A549 treated with AZD2906 at 1 μM for 4 hours (cell line): ENCODE results near the gene IFNB1. TPM values are rescaled to one million over a fixed set of nuclear protein-coding genes. Genes with fewer than 3 reads are reported as not detected.

Experiments
- total RNA-seq: library from RNA; stranded (reverse); fragments of 200-300 nt; extraction: Qiagen RNA extraction; gene quantifications from 5 replicates; pipeline ENCODE4 v1.2.3, GENCODE V29; 2022

Gene IFNB1
- not detected in 5 replicates for total RNA-seq

DNA sequence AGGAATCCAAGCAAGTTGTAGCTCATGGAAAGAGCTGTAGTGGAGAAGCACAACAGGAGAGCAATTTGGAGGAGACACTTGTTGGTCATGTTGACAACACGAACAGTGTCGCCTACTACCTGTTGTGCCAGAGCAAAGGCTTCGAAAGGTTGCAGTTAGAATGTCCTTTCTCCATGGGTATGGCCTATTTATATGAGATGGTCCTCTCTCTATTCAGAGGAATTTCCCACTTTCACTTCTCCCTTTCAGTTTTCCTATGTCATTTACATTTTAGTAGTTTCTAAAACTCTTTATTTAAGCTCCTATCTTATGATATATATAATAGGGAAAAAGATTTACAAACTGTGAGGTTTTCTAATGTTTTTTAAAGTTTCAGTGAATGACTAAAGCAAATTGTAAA is at the start of gene IFNB1:
IFNB1 (minus strand) TSS at position 162 of the 400 bp plus-strand sequence; CDS start at position 89, 73 bp downstream.

DNA sequence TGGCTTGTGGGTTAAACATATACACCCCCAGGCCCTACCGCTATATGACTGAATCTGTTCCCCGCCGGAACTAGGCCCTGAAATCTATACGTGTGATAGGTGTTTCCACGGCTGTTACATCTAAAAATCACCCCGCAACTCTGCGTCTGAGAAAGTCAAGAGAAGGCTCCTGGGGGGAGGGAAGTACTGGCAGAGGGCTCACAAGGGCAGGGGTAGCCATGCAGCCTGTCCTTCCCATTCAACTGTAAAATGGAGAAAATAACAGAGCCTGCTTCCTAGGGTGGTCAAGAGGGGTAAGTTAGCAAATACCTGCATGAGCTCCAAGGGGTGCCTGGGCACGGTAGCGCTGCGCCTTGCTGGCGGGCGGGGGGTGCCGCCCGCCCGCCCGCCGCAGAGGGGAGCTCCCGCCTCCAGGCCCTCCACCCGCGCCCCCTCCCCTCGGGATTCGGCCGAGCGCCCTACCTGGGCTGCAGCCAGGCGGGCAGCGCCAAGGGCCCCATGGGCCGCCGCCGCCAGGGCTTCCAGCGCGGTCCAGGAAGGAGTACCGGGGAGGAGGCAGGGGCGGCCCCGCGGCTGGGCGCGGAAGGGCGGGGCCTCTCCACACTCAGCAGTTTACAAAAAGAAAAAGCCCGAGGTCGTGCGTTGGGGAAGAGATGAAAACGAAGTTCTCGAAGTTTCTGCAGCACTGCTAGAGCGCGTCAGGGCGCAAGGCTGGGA is 46.5 kb downstream of the IFNB1 start, which contains the start of gene HACD4:
HACD4 (minus strand) TSS at position 550 of the 717 bp plus-strand sequence; CDS start at position 500, 50 bp downstream.

Other genes starting within 250 kb of the IFNB1 start
- 0.84 to 1.1 TPM (median 1.0 TPM) in 5 replicates for gene HACD4, start 46.3 kb downstream of the IFNB1 start, total RNA-seq
- not detected in 5 replicates for gene IFNW1, start 63.9 kb upstream of the IFNB1 start, total RNA-seq
- not detected in 5 replicates for gene IFNA21, start 88.7 kb upstream of the IFNB1 start, total RNA-seq
- gene IFNA4, start 109.6 kb upstream of the IFNB1 start, total RNA-seq: not detected in 5 replicates
- not detected in 5 replicates for gene IFNA7, start 124.3 kb upstream of the IFNB1 start, total RNA-seq
- not detected in 5 replicates for gene IFNA10, start 129.2 kb upstream of the IFNB1 start, total RNA-seq
- not detected in 5 replicates for gene IFNA16, start 139.4 kb upstream of the IFNB1 start, total RNA-seq
- not detected in 5 replicates for gene IFNA17, start 150.3 kb upstream of the IFNB1 start, total RNA-seq
- not detected in 5 replicates for gene IFNA14, start 162.1 kb upstream of the IFNB1 start, total RNA-seq
- gene IFNA5, start 227.4 kb upstream of the IFNB1 start, total RNA-seq: not detected in 5 replicates